K562 (cell line): ENCODE data around the gene GNAQ.
A peak's percentile ranks its signal among the peaks of the same experiment; 100 is the strongest.

Experiments
- CTCF ChIP-seq, 3 experiments: IDR thresholded peaks in 2 of 3; conservative IDR thresholded peaks in 1 of 3; 2 replicates each; pipeline ENCODE4 v1.5.1; 2011 to 2012; ENCODE audit warnings: low read length in 3 of 3, mild to moderate bottlenecking in 3 of 3, control low read depth in 2 of 3, improper control_type of control experiment in 1 of 3, inconsistent platforms in 1 of 3, low read depth in 1 of 3, mixed read lengths in 1 of 3, moderate library complexity in 1 of 3; ENCODE audit not compliant: insufficient read depth in 2 of 3
- CUX1 ChIP-seq: fragments of 200-800 bp; sonication (Bioruptor generic); IDR thresholded peaks from 2 replicates; pipeline ENCODE4 v1.6.1; 2016; ENCODE audit warnings: missing genetic modification characterization, missing compliant biosample characterization
- DIDO1 ChIP-seq: fragments of 450-650 bp; IDR thresholded peaks from 2 replicates; pipeline ENCODE4 v1.6.1; 2016; ENCODE audit warnings: low read depth, missing biosample characterization, missing genetic modification characterization
- EP300 ChIP-seq: IDR thresholded peaks from 2 replicates; pipeline ENCODE4 v1.6.1; 2012; ENCODE audit warnings: low read length, improper control_type of control experiment
- JUND ChIP-seq, 2 experiments: IDR thresholded peaks; 2 replicates in 1 of 2; 3 replicates in 1 of 2; pipeline ENCODE4 v1.6.1; 2011; ENCODE audit warnings: borderline replicate concordance in 2 of 2, low read depth in 2 of 2, low read length in 2 of 2, improper control_type of control experiment in 1 of 2, missing biosample characterization in 1 of 2, missing genetic modification characterization in 1 of 2, missing genetic modification reagents in 1 of 2
- NFXL1 ChIP-seq: fragments of 450-650 bp; formaldehyde crosslinking; IDR thresholded peaks from 2 replicates; pipeline ENCODE4 v1.4.0; 2021; ENCODE audit warnings: mild to moderate bottlenecking
- POLR2A ChIP-seq: fragments of 450-650 bp; conservative IDR thresholded peaks from 2 replicates; pipeline ENCODE4 v1.6.1; 2016
- SMARCE1 ChIP-seq: fragments of 450-650 bp; IDR thresholded peaks from 2 replicates; pipeline ENCODE4 v1.7.1; 2016; ENCODE audit warnings: mild to moderate bottlenecking
- SNAPC5 ChIP-seq: fragments of 250-450 bp; sonication (Bioruptor Pico); IDR thresholded peaks from 2 replicates; pipeline ENCODE4 v1.8.0; 2021; ENCODE audit warnings: moderate library complexity, mild to moderate bottlenecking, inconsistent platforms
- TBL1XR1 ChIP-seq, 2 experiments: IDR thresholded peaks; 2 replicates each; pipeline ENCODE4 v1.6.1; 2012; ENCODE audit warnings: improper control_type of control experiment in 2 of 2, low read length in 2 of 2, mild to moderate bottlenecking in 1 of 2
- U2AF1 ChIP-seq: fragments of 200-400 bp; formaldehyde crosslinking; optimal IDR thresholded peaks from 2 replicates; pipeline ENCODE3; 2017; ENCODE audit warnings: mild to moderate bottlenecking, low read depth, low read length, moderate library complexity
- ZNF583 ChIP-seq: fragments of 250-450 bp; sonication (Bioruptor Pico); IDR thresholded peaks from 2 replicates; pipeline ENCODE4 v1.4.0; 2020
- ZNF740 ChIP-seq, 3 experiments: fragments of 200-800 bp in 1 of 3; sonication (Bioruptor generic) in 1 of 3; sonication (generic) in 1 of 3; formaldehyde crosslinking in 1 of 3; IDR thresholded peaks; 2 replicates each; pipeline versions ENCODE4 v1.6.1 to v1.8.0; 2016 to 2022; ENCODE audit warnings: mild to moderate bottlenecking in 2 of 3, missing compliant biosample characterization in 2 of 3, missing genetic modification characterization in 2 of 3, missing genetic modification reagents in 1 of 3

- TF ChIP-seq U2AF1 (no peak), SMARCE1 (0 out of 2 replicates have a peak, but pooled peaks have one; percentile 19), DIDO1 (no peak), TBL1XR1 (IDR thresholded peaks at IDR 0.05; ENCODE audit: low read length in 2 of 2) (no peak), ZNF740 (CRISPR knock-in tag; IDR thresholded peaks at IDR 0.05) (no peak), ZNF740 (tag; IDR thresholded peaks at IDR 0.05) (no peak), POLR2A (no peak), SNAPC5 (CRISPR knock-in tag) (no peak), ZNF583 (CRISPR knock-in tag) (no peak), NFXL1 (CRISPR knock-in tag) (no peak), CUX1 (no peak), JUND (IDR thresholded peaks at IDR 0.05; ENCODE audit: borderline replicate concordance, low read depth, low read length) (no peak; the same call in 1 of the 2 replicates), JUND (tag; IDR thresholded peaks at IDR 0.05; ENCODE audit: borderline replicate concordance, low read depth, low read length) (no peak; the same call in 2 of the 3 replicates), EP300 (no peak), CTCF (IDR thresholded peaks at IDR 0.05 in 2 of 3, conservative IDR thresholded peaks at IDR 0.05 in 1 of 3; ENCODE audit: insufficient read depth in 2 of 3, low read depth in 1 of 3, low read length in 3 of 3) (no peak)
Measured at GRCh38 chr9:78026416-78026815, 5.2 kb downstream of the GNAQ start.
